Stimulated activated effector memory CD8-positive, alpha-beta T cell treated with anti-CD3 and anti-CD28 coated beads, Interleukin-12 subunit alpha, Interleukin-12 subunit beta, amount 100 ng/mL, for 72 hours (primary cell): Measurements from ENCODE around the gene ASB10.

Source experiments
- ATAC-seq: fragments of 150-1000 bp; cut with Tn5 transposase; 2 replicates; pipeline ENCODE4 v1.10.0; 2021
- DNase-seq, 2 donors: peaks; one replicate each; pipeline ENCODE4 v3.0.0; 2021 to 2022; ENCODE audit warnings: low spot score in 2 of 2
- H3K27ac Mint-ChIP-seq: one replicate; pipeline ENCODE4 v1.8.0; 2022; ENCODE audit warnings: mild to moderate bottlenecking, mixed read lengths
- H3K36me3 Mint-ChIP-seq: one replicate; pipeline ENCODE4 v1.8.0; 2022; ENCODE audit warnings: mild to moderate bottlenecking, mixed read lengths
- H3K4me1 Mint-ChIP-seq: one replicate; pipeline ENCODE4 v1.8.0; 2022; ENCODE audit warnings: mixed read lengths
- H3K4me3 Mint-ChIP-seq: one replicate; pipeline ENCODE4 v1.8.0; 2022; ENCODE audit warnings: mild to moderate bottlenecking, mixed read lengths
- H3K9me3 Mint-ChIP-seq: one replicate; pipeline ENCODE4 v1.8.0; 2022; ENCODE audit warnings: mixed read lengths

Gene ASB10

DNA sequence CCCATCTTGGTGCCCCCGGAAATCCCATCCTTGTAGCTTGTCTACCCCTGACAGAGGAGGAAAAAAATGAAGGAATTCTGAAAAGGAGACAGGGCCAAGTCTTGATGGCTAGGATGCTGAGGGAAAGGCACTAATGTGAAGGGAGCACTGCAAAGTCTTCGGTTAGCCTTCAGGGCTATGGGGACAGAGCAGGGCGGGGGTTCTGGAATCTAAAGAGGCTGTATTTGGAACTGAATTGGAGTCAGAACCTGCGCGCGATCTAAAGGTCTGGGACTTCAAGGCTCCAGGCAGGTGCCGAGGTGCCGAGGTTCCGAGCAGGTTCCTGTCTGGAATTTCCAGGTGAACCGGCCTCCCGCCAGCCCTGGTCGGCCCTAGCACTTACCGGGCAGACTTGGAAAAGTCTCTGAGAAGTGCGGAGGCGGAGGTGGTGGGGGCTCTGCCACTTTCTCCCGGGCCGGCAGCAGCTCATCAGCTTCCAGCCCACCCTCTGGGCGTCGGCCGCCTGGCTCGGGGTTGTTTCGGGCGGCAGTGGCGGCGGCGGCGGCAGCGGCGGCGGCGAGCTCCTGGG, 20.3 kb downstream of the ASB10 start:
- Mint-ChIP-seq H3K4me1 (peaks cover 12% of the 10 kb centered on the region), H3K9me3 (no peaks in the 10 kb centered on the region), H3K27ac (no peak overlapping the region), H3K36me3 (no peaks in the 10 kb centered on the region), H3K4me3 (peak overlapping the region; percentile 66)
- no peak for DNase-seq
- no peak for ATAC-seq

DNA sequence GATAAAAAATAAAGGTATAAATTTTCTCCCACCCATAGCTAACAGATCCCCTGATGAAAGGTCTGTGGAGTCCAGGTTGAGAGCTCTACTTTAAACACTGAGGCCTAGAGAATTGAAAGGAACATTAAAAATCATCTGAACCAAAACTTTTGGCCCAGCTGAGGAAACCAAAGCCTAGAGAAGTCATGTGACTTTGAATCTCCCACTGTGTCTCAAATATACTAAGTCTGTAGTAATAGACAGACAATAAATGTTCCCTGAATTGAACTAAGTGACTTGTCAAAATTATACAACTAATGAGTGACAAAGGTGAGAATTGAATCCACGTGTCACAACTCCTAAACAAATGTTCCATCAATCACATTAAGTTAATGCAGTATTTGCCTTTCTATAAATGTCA, 25.3 kb downstream of the ASB10 start:
- ATAC-seq (no peak), DNase-seq (no peak)
- Mint-ChIP-seq H3K4me3 (no peak overlapping the region), H3K36me3 (no peaks in the 10 kb centered on the region), H3K27ac (no peak overlapping the region), H3K9me3 (no peaks in the 10 kb centered on the region), H3K4me1 (no peaks in the 10 kb centered on the region)

DNA sequence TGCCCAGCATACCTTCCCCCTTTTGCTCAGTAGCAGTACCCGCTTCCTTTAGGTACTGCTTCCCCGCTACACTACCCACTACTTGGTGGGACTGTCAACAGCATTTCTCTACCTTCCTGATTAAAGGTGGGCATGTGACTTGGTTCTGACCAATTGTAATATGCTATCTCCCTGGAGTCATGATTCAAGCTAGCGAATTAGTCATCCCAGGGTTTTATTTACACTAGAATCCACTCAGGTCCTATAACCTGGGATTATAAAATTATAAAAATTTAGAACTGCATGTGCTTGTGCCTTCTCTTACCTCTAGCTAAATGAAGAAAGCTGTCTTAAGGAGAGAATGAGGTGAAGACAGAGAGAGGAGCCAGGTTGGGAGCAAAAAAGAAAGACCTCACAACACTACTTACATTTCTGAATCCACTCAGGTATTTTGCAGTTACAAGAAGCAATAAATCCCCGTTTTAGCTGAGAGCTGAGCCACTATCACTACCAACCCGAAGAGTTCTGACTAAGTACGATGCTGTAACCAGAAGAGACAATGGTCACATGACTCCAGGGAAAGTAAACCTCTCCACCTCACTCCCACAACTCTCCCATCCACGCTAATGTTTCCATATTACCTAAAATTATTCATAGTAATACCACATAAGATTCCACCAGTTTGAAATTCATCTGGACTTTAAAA, 29.3 kb downstream of the ASB10 start:
- Mint-ChIP-seq H3K27ac (no peak overlapping the region), H3K4me1 (no peaks in the 10 kb centered on the region), H3K36me3 (no peaks in the 10 kb centered on the region), H3K9me3 (no peaks in the 10 kb centered on the region), H3K4me3 (no peak overlapping the region)
- ATAC-seq (no peak), DNase-seq (no peak)

DNA sequence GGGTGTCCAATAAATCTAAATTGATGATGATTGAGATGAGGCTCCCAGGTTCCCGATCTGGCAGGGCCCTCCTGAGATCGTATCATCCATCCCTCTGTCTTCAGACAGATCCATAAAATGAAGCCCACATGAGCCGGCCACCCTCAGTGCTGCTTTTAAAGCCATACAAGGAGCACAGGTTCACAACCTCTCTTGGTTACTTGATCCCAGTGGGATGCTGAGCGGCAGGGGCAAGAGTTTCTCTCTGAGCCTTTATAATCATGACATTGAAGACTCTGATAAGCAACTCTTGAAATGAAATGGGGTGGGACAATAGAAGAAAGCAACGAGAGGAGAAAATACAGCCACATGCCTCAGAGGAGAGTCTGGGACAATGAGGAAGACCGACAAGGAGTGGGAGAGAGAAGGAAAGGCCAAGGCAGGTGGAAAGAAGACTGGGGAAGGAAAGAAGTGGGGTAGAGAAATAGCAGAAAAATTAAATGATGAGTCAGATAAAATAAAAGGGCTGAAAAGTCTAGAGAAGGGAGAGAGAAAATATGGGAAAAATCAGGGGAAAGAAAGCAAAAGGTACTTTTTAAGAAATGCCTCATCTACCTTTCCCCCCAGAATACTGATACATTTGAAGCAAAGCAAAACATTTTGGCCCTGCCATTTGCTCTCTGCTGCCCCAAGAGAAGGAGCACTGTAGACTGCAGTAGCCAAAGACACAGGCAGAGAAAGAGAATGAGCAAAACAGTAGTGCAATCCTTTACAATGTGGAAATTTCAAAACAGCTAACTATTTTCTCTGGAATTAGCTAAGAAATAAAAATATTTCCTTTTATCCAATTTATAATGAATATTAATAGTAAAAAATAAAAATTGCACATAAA, 34.2 kb downstream of the ASB10 start:
- Mint-ChIP-seq H3K4me3 (no peak overlapping the region), H3K9me3 (no peaks in the 10 kb centered on the region), H3K36me3 (no peaks in the 10 kb centered on the region), H3K27ac (no peak overlapping the region), H3K4me1 (no peaks in the 10 kb centered on the region)
- DNase-seq (no peak), ATAC-seq (no peak)

DNA sequence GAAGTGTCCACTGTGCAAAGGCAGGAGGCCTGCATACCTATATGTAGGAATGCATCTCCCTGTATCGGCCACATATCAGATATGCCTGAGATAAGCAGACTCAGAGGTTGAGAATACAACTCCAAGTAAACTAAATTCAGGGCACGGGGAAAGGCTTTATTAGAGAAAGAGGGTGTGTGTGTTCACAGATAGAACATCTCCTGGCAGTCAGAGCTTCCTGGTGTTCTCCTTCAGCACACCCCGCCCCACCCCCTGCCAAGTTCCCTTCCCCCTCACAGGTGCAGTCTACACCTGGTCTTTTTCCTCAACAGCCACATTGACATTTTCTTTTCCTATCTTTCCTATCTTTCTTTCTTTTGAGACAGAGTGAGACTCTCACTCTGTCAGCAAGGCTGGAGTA, 36.7 kb downstream of the ASB10 start:
- Mint-ChIP-seq H3K4me1 (no peaks in the 10 kb centered on the region), H3K27ac (no peak overlapping the region), H3K9me3 (no peaks in the 10 kb centered on the region), H3K36me3 (no peaks in the 10 kb centered on the region), H3K4me3 (no peak overlapping the region)
- DNase-seq = no peak
- no peak for ATAC-seq

GRCh38 chr7:151148319-151149259, 38.5 kb downstream of the ASB10 start:
- Mint-ChIP-seq H3K9me3 (no peaks in the 10 kb centered on the region), H3K27ac (no peak overlapping the region), H3K4me1 (no peaks in the 10 kb centered on the region), H3K36me3 (peaks cover 4% of the 10 kb centered on the region), H3K4me3 (no peak overlapping the region)
- ATAC-seq (no peak), DNase-seq (no peak)

DNA sequence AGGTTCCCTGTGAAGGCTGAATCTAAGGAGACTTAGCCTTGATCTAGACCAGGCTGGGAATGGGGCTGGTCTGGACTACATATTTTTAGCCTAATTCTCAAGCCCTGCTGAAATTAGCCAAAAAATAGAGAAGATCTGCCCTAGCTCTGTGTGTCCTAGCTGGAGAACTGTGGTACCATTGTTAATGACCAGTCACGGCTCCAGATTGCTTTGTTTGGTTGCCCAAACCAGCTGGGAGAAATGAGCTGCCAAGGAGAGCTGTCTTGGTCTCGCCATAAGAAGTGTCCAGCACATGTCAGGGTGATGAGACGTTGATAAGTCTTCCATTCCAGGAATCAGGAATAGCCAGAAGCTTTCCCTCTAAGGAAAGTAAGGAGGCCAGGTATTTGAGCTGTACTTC, 40.3 kb downstream of the ASB10 start:
- Mint-ChIP-seq H3K9me3 (no peaks in the 10 kb centered on the region), H3K4me3 (no peak overlapping the region), H3K27ac (no peak overlapping the region), H3K4me1 (no peaks in the 10 kb centered on the region), H3K36me3 (peaks cover 8% of the 10 kb centered on the region)
- ATAC-seq (no peak), DNase-seq (no peak)

GRCh38 chr7:151144387-151144786, 42.7 kb downstream of the ASB10 start:
- no peak overlapping the region for H3K4me3 Mint-ChIP-seq
- no peak overlapping the region for H3K27ac Mint-ChIP-seq
- no peaks in the 10 kb centered on the region for H3K4me1 Mint-ChIP-seq
- no peaks in the 10 kb centered on the region for H3K9me3 Mint-ChIP-seq
- ATAC-seq (no peak), DNase-seq (no peak)
- peaks cover 13% of the 10 kb centered on the region for H3K36me3 Mint-ChIP-seq

GRCh38 chr7:151143261-151144015, 43.6 kb downstream of the ASB10 start:
- Mint-ChIP-seq H3K4me1 (no peaks in the 10 kb centered on the region), H3K27ac (no peak overlapping the region), H3K36me3 (peaks cover 13% of the 10 kb centered on the region), H3K4me3 (no peak overlapping the region), H3K9me3 (no peaks in the 10 kb centered on the region)
- DNase-seq = no peak
- ATAC-seq = no peak

DNA sequence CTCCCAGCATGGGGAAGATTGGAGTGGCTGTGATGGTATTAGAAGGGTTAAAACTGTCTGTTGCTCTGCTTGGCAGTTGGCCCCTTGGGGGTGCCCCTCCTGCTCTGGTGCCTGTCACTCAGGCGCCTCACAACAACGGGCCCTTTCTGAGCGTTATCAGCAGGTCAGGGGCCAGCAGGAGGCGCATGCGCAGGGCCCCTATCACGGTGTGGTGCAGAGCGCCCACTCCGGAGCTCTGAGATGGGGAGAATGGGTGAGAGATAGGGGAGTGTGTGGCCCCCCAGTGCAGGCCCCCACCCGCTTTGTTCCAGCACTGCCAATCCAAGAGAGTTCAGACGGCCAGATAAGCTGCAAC, 44.4 kb downstream of the ASB10 start:
- DNase-seq (no peak), ATAC-seq (no peak)
- Mint-ChIP-seq H3K9me3 (no peaks in the 10 kb centered on the region), H3K4me3 (no peak overlapping the region), H3K27ac (no peak overlapping the region), H3K36me3 (peaks cover 13% of the 10 kb centered on the region), H3K4me1 (no peaks in the 10 kb centered on the region)

DNA sequence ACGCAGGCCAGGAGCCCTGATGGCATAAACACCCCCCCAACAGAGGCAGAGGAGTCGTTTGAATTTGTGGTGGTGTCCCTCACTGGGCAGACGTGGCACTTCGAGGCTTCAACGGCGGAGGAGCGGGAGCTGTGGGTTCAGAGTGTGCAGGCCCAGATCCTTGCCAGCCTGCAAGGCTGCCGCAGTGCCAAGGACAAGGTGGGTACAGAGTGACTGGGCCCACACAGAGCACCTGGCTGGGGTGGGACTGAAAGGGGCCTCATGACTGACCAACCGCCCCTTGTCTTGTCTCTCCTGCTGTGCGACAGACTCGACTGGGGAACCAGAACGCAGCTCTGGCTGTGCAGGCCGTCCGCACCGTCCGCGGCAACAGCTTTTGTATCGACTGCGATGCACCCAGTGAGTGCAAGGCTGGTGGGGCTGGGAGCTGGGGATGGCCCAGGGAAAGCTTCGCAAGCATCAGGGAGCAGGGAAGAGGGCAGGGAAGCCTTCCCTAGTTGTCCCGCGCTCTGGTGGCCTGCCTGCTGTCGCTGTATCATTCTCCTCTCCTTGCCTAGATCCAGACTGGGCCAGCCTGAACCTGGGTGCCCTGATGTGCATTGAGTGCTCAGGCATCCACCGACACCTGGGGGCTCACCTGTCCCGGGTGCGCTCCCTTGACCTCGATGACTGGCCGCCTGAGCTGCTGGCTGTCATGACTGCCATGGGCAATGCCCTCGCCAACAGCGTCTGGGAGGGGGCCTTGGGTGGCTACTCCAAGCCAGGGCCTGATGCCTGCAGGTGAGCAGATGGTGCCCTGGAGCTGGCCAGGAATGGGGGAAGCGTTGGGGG, 45.0 kb downstream of the ASB10 start:
- no peak for DNase-seq
- H3K36me3 Mint-ChIP-seq = peaks cover 13% of the 10 kb centered on the region
- H3K4me1 Mint-ChIP-seq = no peaks in the 10 kb centered on the region
- peak; percentile 11 for ATAC-seq
- no peak overlapping the region for H3K4me3 Mint-ChIP-seq
- H3K27ac Mint-ChIP-seq = no peak overlapping the region
- no peaks in the 10 kb centered on the region for H3K9me3 Mint-ChIP-seq

DNA sequence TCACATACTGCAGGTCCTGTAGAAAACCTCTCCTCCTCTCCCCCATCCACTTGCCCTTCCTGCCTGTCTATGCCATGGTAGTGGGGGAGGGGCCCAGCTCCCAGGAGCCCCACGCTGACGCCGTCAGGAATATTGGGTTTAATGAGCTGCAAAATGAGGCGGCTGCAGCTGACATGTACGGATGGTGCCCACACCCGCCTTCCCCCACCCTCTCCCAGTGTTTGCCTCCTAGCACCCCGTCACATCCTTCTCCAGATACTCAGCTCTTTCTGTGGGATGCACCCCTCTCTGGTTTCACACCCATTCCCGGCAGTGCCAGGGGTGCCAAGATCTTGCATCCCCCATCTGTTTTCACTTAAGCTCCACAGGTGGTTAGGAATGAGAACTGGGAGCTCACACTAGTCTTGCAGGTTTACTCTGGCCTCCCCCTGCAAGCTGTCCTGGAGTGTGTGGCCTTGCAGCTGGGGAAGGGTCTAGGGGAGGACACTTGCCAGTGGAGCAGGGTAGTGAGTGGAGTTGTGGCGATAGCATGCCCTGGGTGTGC, 45.7 kb downstream of the ASB10 start:
- H3K36me3 Mint-ChIP-seq = peaks cover 13% of the 10 kb centered on the region
- ATAC-seq (no peak), DNase-seq (no peak)
- no peaks in the 10 kb centered on the region for H3K4me1 Mint-ChIP-seq
- H3K27ac Mint-ChIP-seq = no peak overlapping the region
- no peaks in the 10 kb centered on the region for H3K9me3 Mint-ChIP-seq
- no peak overlapping the region for H3K4me3 Mint-ChIP-seq

- no peak overlapping the region for H3K27ac Mint-ChIP-seq
- DNase-seq (no peak), ATAC-seq (no peak)
- no peak overlapping the region for H3K4me3 Mint-ChIP-seq
- H3K9me3 Mint-ChIP-seq = no peaks in the 10 kb centered on the region
- H3K36me3 Mint-ChIP-seq = peaks cover 13% of the 10 kb centered on the region
- no peaks in the 10 kb centered on the region for H3K4me1 Mint-ChIP-seq
Observed at GRCh38 chr7:151140826-151141225, 46.2 kb downstream of the ASB10 start.

GRCh38 chr7:151139791-151140190, 47.3 kb downstream of the ASB10 start:
- DNase-seq (no peak), ATAC-seq (no peak)
- H3K27ac Mint-ChIP-seq = no peak overlapping the region
- H3K4me3 Mint-ChIP-seq = no peak overlapping the region
- no peaks in the 10 kb centered on the region for H3K9me3 Mint-ChIP-seq
- H3K4me1 Mint-ChIP-seq = no peaks in the 10 kb centered on the region
- H3K36me3 Mint-ChIP-seq = peaks cover 21% of the 10 kb centered on the region
